Esophagus muscularis mucosa (tissue), 4 donors: ENCODE measurements around the gene RMDN3. TPM values are rescaled to one million over a fixed set of nuclear protein-coding genes. Genes with fewer than 3 reads are reported as not detected.
A peak's percentile ranks its signal among the peaks of the same experiment; 100 is the strongest.

Experiments used
- DNase-seq: peaks from one replicate; pipeline ENCODE4 v3.0.0-alpha.2; 2017; ENCODE audit errors: extremely low spot score
- H3K27ac ChIP-seq, 4 donors: fragments of 200-600 bp; sonication (generic); replicated peaks in 1 of 4; 1 replicate in 3 of 4; 2 replicates in 1 of 4; pipeline ENCODE4 v1.5.1; 2016 to 2019; ENCODE audit warnings: mild to moderate bottlenecking in 1 of 4
- H3K27me3 ChIP-seq, 4 donors: fragments of 200-600 bp; sonication (generic); one replicate each; pipeline versions ENCODE4 v1.5.1 to v1.6.0; 2016 to 2019
- H3K36me3 ChIP-seq, 4 donors: fragments of 200-600 bp; sonication (generic); one replicate each; pipeline ENCODE4 v1.5.1; 2016 to 2019
- H3K4me1 ChIP-seq, 4 donors: fragments of 200-600 bp; sonication (generic); one replicate each; pipeline ENCODE4 v1.5.1; 2016 to 2019
- H3K4me3 ChIP-seq, 4 donors: fragments of 200-600 bp; sonication (generic); 1 replicate in 2 of 4; 2 replicates in 2 of 4; pipeline ENCODE4 v1.5.1; 2016 to 2019; ENCODE audit warnings: mild to moderate bottlenecking in 4 of 4, moderate library complexity in 1 of 4
- H3K9me3 ChIP-seq, 4 donors: fragments of 200-600 bp; sonication (generic); 1 replicate in 3 of 4; 2 replicates in 1 of 4; pipeline ENCODE4 v1.5.1; 2016 to 2019
- CTCF ChIP-seq, 3 experiments: fragments of 200-600 bp in 2 of 3; fragments of 450-650 bp in 1 of 3; sonication (generic) in 2 of 3; IDR thresholded peaks; one replicate each; pipeline ENCODE4 v1.5.1; 2017 to 2019; ENCODE audit warnings: antibody characterized with exemption in 3 of 3, mild to moderate bottlenecking in 2 of 3, moderate library complexity in 1 of 3
- EP300 ChIP-seq: sonication (generic); formaldehyde crosslinking; IDR thresholded peaks from one replicate; pipeline ENCODE4 v1.6.1; 2017; ENCODE audit warnings: antibody characterized with exemption
- POLR2A ChIP-seq: fragments of 450-650 bp; IDR thresholded peaks from one replicate; pipeline ENCODE4 v1.6.1; 2017; ENCODE audit warnings: antibody characterized with exemption, moderate library complexity, mild to moderate bottlenecking, low read depth
- POLR2AphosphoS5 ChIP-seq, 2 donors: sonication (generic); formaldehyde crosslinking; IDR thresholded peaks; one replicate each; pipeline ENCODE4 v1.6.1; 2017; ENCODE audit warnings: antibody characterized with exemption in 2 of 2
- WGBS: methylation state at CpG from one replicate; pipeline ENCODE4 v1.1.5; 2018; 5-methylcytosine and 5-hydroxymethylcytosine counted together
- intact Hi-C: fragments of 100-400 bp; cut with DNase I; formaldehyde crosslinking; loops from one replicate; pipeline ENCODE4 v1.15.1; 2023
- total RNA-seq, 4 donors: library from RNA; depleted of rRNA; stranded (reverse); fragments of >200 nt; gene quantifications; one replicate each; pipeline versions ENCODE4 v1.1.0 to v1.2.1, GENCODE V29; 2016

Gene RMDN3
- total RNA-seq, 4 donors from 2014 or later = 29.5 to 34.9 (median 31.5) TPM

- Histone ChIP-seq H3K9me3 (no peaks in the 10 kb centered on the region), H3K27me3 (no peaks in the 10 kb centered on the region), H3K27ac (peak overlapping the region in 3 of 4 donors; percentile 31 to 84 (median 66)), H3K4me3 (no peak overlapping the region), H3K4me1 (peaks cover 16 to 65% (median 60%) of the 10 kb centered on the region in 4 donors), H3K36me3 (peaks cover 6 to 42% (median 37%) of the 10 kb centered on the region in 4 donors)
- no peak for TF ChIP-seq CTCF (IDR thresholded peaks at IDR 0.05)
- TF ChIP-seq EP300 = no peak
- TF ChIP-seq POLR2AphosphoS5 (IDR thresholded peaks at IDR 0.05) = no peak
- TF ChIP-seq POLR2A = no peak
- no peak for DNase-seq
- WGBS = 68% methylated on average over 7 of the region's 7 CpGs
- intact Hi-C loops = no loop called here
Observed at GRCh38 chr15:40766194-40766815, 11.3 kb upstream of the RMDN3 start.

- H3K9me3 ChIP-seq = no peaks in the 10 kb centered on the region
- TF ChIP-seq EP300 (no peak), POLR2A (no peak), POLR2AphosphoS5 (IDR thresholded peaks at IDR 0.05) (no peak), CTCF (IDR thresholded peaks at IDR 0.05) (no peak)
- DNase-seq = no peak
- intact Hi-C loops = no loop called here
- peaks cover 16 to 55% (median 51%) of the 10 kb centered on the region in 4 donors for H3K4me1 ChIP-seq
- no peaks in the 10 kb centered on the region for H3K27me3 ChIP-seq
- H3K27ac ChIP-seq = peak overlapping the region; percentile 66 to 86 (median 78)
- peaks cover 6 to 26% (median 22%) of the 10 kb centered on the region in 4 donors for H3K36me3 ChIP-seq
- peak overlapping the region; percentile 58 to 71 (median 59) for H3K4me3 ChIP-seq
- 54% methylated on average over 7 of the region's 8 CpGs for WGBS
Observed at GRCh38 chr15:40764629-40765103, 9.6 kb upstream of the RMDN3 start.

- Histone ChIP-seq H3K27ac (peak within 1 kb of the TSS; percentile 66 to 86 (median 78)), H3K36me3 (peaks cover 6 to 22% (median 20%) of the 10 kb centered on the region in 4 donors), H3K27me3 (no peaks in the 10 kb centered on the region), H3K9me3 (no peaks in the 10 kb centered on the region), H3K4me3 (peak within 1 kb of the TSS; percentile 58 to 71 (median 59)), H3K4me1 (peaks cover 16 to 48% (median 45%) of the 10 kb centered on the region in 4 donors)
- peak; percentile 18 to 43 (median 22) for TF ChIP-seq CTCF (IDR thresholded peaks at IDR 0.05)
- no peak for TF ChIP-seq POLR2A
- TF ChIP-seq POLR2AphosphoS5 (IDR thresholded peaks at IDR 0.05) = peak; percentile 66 to 74
- TF ChIP-seq EP300 = no peak
- DNase-seq = no peak
- 2% methylated on average over 35 of the region's 75 CpGs for WGBS
- intact Hi-C loops = no loop called here
Observed at GRCh38 chr15:40763801-40764628, 9.0 kb upstream of the RMDN3 start, which contains the start of gene GCHFR. TSS of gene GCHFR (plus strand) at chr15:40764068. CDS start at chr15:40764181, 113 bp downstream.

- H3K27me3 ChIP-seq = no peaks in the 10 kb centered on the region
- H3K4me3 ChIP-seq = peak overlapping the region; percentile 58 to 71 (median 59)
- no peak for DNase-seq
- H3K27ac ChIP-seq = peak overlapping the region; percentile 66 to 86 (median 78)
- 57% methylated on average over 28 of the region's 55 CpGs for WGBS
- intact Hi-C loops = no loop called here
- peaks cover 6 to 13% (median 12%) of the 10 kb centered on the region in 4 donors for H3K36me3 ChIP-seq
- no peaks in the 10 kb centered on the region for H3K9me3 ChIP-seq
- TF ChIP-seq EP300 (no peak), POLR2AphosphoS5 (IDR thresholded peaks at IDR 0.05) (peak in 1 of 2 donors; percentile 32)
- H3K4me1 ChIP-seq = peaks cover 16 to 41% (median 38%) of the 10 kb centered on the region in 4 donors
Observed at GRCh38 chr15:40762919-40763800, 8.1 kb upstream of the RMDN3 start.
